Mucosa of descending colon (tissue), 3 donors: ENCODE data around the gene CAPRIN1. TPM values are rescaled to one million over a fixed set of nuclear protein-coding genes. Genes with fewer than 3 reads are reported as not detected.
A peak's percentile ranks its signal among the peaks of the same experiment; 100 is the strongest.

Experiments used
- ATAC-seq: fragments of 200-7000 bp; cut with Tn5 transposase; one replicate; pipeline ENCODE4 v1.9.1; 2020; ENCODE audit warnings: mild to moderate bottlenecking, moderate library complexity
- DNase-seq, 3 donors: peaks; one replicate each; pipeline ENCODE4 v3.0.0-alpha.2; 2020
- H3K36me3 ChIP-seq: fragments of 200-600 bp; one replicate; pipeline ENCODE4 v1.8.0; 2021; ENCODE audit warnings: low read depth, mild to moderate bottlenecking
- H3K4me1 ChIP-seq: fragments of 200-600 bp; one replicate; pipeline ENCODE4 v1.8.0; 2021; ENCODE audit warnings: low read depth, mild to moderate bottlenecking
- H3K4me3 ChIP-seq: fragments of 200-600 bp; one replicate; pipeline ENCODE4 v1.8.0; 2021; ENCODE audit warnings: mild to moderate bottlenecking
- H3K9me3 ChIP-seq: fragments of 200-600 bp; one replicate; pipeline ENCODE4 v1.8.0; 2021; ENCODE audit warnings: mild to moderate bottlenecking
- intact Hi-C, 2 donors: fragments of 100-400 bp; cut with DNase I in 1 of 2; cut with micrococcal nuclease in 1 of 2; formaldehyde crosslinking; loops; one replicate each; pipeline versions ENCODE4 v1.11.0 to v1.11.1; 2022; cut with DNase I, micrococcal nuclease
- total RNA-seq, 3 donors: library from RNA; stranded (reverse); fragmentation: NEBNext Ultra II Directional in 2 of 3; extraction: Animal tissue kit (Norgen Biotek cat#: 25700) in 2 of 3; gene quantifications; one replicate each; pipeline versions ENCODE4 v1.2.1 to v1.2.4, GENCODE V29; 2021 to 2023
- TF ChIP-seq, protein P1 (sequence below): fragments of 200-600 bp; IDR thresholded peaks from one replicate; pipeline ENCODE4 v1.8.0; 2022; ENCODE audit warnings: antibody characterized with exemption, mild to moderate bottlenecking
- donor health status: DM: no; HTN: no; CAD: no; lungs with moderate emphysema.
- donor health status: DM: no; HTN: no; CAD: no.
- donor health status: DM: no; HTN: yes; CAD: no.

CAPRIN1 gene
- total RNA-seq, 3 donors from 2014 or later, result 157 to 175 (median 172) TPM

DNA sequence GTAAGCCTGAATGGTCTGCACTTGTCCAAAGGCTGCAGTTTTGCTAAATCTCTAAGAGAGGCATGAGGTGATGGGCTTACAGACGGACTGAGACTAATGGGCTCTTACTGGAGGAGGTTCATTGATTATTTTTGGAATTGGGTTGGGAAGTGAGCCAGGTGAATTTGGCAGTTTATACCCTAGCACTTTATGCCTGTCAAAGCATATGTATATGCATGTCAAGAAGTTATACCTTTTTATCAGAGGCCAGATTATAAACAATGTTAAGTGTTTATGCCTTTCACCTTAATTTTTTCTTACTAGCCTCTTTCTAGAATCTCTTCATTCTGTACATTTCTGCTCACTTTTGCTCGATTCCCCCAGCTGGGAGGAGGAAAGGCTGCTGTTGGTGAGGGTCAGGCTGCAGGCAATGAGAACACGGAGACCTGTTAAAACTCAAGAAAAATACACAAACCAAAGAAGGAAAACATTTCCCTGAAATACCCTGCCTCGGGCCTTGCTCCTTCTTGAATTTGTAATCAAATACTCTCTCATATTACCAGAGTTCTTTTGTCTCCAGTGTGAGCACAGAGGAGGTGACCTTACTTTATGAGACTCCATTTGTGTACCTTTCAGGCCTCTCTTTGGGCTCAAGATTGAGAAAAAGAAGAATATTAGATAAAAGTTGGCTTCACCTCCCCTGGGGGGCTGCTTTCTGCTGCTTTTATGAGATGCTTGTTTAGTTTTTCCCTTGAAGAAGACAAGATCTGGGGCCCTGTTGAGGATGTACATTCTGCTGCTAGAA, 73.5 kb downstream of the CAPRIN1 start:
- H3K4me1 ChIP-seq, result no peaks in the 10 kb centered on the region
- no peak overlapping the region for H3K4me3 ChIP-seq
- intact Hi-C loops, result no loop called here
- ATAC-seq (no peak), DNase-seq (no peak)
- no peaks in the 10 kb centered on the region for H3K9me3 ChIP-seq
- H3K36me3 ChIP-seq, result no peaks in the 10 kb centered on the region
- TF ChIP-seq, protein P1, sequence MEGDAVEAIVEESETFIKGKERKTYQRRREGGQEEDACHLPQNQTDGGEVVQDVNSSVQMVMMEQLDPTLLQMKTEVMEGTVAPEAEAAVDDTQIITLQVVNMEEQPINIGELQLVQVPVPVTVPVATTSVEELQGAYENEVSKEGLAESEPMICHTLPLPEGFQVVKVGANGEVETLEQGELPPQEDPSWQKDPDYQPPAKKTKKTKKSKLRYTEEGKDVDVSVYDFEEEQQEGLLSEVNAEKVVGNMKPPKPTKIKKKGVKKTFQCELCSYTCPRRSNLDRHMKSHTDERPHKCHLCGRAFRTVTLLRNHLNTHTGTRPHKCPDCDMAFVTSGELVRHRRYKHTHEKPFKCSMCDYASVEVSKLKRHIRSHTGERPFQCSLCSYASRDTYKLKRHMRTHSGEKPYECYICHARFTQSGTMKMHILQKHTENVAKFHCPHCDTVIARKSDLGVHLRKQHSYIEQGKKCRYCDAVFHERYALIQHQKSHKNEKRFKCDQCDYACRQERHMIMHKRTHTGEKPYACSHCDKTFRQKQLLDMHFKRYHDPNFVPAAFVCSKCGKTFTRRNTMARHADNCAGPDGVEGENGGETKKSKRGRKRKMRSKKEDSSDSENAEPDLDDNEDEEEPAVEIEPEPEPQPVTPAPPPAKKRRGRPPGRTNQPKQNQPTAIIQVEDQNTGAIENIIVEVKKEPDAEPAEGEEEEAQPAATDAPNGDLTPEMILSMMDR, result no peak

DNA sequence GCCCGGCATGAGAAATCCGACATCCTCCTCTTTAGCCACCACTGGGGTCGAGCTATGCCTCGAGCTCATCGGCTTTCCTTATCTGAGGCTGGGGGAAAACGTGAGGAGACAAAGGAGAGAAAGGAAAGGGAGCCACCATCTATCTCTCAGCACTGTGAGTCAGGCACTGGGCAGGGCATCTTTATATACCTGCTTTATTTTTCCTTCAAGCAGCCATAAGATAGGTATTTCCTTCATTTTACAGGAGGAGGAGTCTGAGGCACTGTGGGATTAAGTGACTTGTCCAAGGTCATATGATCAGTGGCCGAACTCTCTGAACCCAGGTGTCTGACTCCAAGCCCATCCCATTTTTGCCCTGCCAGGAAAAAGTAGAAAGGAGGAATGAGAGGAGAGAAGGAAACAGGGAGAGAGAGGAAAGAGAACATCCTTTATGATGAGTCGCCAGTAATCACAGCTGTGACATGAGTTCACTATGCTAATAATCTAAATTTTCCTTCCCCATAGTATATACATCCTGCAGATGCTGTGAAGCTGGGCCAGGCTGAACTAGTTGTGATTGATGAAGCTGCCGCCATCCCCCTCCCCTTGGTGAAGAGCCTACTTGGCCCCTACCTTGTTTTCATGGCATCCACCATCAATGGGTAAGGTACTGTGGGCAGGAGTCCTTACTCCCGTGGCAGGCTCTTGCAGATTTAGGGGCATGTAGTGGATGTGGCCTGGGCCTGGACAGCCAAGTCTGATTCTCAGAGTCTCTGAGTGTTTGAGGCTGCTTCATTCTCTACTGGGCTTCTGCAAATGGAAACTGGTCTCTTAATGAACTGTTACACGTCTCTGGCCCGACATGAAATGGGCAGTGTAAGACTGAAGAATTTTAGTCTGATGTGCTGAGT, 75.7 kb downstream of the CAPRIN1 start:
- no peaks in the 10 kb centered on the region for H3K9me3 ChIP-seq
- no peak for DNase-seq
- H3K36me3 ChIP-seq, result peaks cover 6% of the 10 kb centered on the region
- TF ChIP-seq, protein P1, result no peak
- intact Hi-C loops, result no loop called here
- ATAC-seq, result peak; percentile 28
- no peaks in the 10 kb centered on the region for H3K4me1 ChIP-seq
- no peak overlapping the region for H3K4me3 ChIP-seq

DNA sequence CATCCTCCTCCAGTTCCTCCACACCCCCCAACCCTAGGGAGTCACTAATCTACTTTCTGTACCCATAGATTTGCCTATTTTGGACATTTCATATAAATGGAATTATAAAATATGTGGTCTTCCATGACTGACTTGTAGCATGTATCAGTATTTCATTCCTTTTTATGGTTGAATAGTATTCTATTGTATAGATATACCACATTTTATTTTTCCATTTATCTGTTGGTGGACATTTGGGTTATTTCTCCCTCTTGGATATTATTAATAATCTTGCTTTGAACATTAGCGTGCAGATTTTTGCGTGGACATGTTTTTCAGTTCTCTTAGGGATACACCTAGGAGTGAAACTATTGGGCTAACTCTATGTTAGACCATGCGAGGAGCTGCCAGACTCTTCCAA, 77.3 kb downstream of the CAPRIN1 start:
- intact Hi-C loops, result no loop called here
- no peak for DNase-seq
- TF ChIP-seq, protein P1, result no peak
- no peak for ATAC-seq
- Histone ChIP-seq H3K4me1 (no peaks in the 10 kb centered on the region), H3K9me3 (no peaks in the 10 kb centered on the region), H3K4me3 (no peak overlapping the region), H3K36me3 (peaks cover 6% of the 10 kb centered on the region)

DNA sequence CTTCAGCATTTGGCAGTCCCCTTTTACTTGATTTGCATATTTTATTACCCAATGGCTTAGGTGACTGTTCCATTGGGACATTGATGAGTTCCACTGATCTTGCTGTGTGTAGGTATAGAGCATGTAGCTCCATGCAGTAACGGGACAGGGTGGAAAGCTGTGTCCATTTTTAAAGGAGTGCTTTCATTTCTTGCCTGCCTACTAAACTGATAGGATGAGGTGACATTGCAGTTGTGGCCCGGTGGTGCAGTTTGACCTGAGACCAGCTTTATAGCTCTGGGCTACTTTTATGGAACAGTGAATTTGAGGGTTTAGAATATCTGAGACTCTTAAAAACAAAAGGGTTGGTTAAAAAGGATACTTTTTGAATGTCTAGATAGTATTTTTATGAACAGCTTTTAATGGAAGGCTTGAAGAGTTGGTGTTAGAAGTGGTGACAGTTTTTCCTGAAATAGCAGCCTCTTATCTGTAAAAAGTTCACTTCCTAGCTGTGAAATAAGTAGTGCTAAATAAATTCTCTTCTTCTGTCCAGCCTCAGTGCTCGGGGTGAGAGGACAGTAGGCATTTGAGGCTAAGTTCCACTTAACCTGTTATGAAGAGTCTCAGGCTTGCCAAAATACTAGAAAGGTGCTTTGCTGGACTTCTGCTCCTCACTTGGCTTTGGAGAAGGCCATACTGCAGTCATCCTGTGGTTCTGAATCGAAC, 80.9 kb downstream of the CAPRIN1 start:
- no peaks in the 10 kb centered on the region for H3K9me3 ChIP-seq
- TF ChIP-seq, protein P1, result no peak
- ATAC-seq (no peak), DNase-seq (no peak)
- no peaks in the 10 kb centered on the region for H3K4me1 ChIP-seq
- intact Hi-C loops, result no loop called here
- H3K4me3 ChIP-seq, result no peak overlapping the region
- peaks cover 14% of the 10 kb centered on the region for H3K36me3 ChIP-seq

DNA sequence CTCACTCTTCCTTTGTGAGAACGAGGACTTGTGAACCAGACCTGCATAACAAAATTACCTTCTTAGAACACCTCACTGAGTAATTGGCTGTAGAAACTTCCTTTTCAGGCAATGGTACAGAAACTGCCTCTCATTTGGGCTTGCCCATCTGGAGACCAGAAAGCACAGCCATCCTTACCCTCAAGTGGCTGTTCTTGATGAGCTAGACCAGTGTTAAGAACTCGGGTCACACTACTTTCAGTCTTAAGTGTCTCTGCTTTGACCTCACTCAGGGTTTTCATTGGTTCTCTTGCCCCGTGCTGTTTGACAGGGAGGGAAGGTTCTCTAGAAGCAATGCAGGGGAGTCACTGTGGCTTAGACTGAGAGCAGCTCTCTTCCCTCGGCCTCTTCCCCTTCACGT, 83.2 kb downstream of the CAPRIN1 start:
- Histone ChIP-seq H3K4me3 (no peak overlapping the region), H3K36me3 (peaks cover 15% of the 10 kb centered on the region), H3K4me1 (no peaks in the 10 kb centered on the region), H3K9me3 (no peaks in the 10 kb centered on the region)
- DNase-seq (no peak), ATAC-seq (no peak)
- TF ChIP-seq, protein P1, result no peak
- intact Hi-C loops, result no loop called here
